Measurements from ENCODE around the gene CENPN.

DNA sequence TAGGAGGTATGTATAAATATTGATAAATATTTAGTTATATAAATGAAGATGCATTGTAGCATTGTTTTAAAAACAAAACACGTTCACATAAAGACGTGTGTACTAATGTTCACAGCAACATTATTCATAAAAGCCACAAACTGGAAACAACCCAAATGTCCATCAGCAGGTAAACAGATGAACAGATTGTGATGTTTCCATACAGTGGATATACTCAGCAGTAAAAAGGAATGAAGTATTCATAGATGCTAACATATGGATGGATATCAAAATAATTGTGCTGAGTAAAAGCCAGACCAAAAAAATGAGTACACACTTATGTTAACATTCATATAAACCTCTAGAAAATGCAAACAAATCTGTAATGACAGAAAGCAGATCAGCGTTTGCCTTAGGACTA, 6.0 kb downstream of the CENPN start:
- TF ChIP-seq POLR2A (IDR thresholded peaks at IDR 0.05; ENCODE audit: low read length) (no peak), GATA1 (IDR thresholded peaks at IDR 0.05; ENCODE audit: low read depth, low read length) (no peak)
